Ectodermal cell (in vitro differentiated cells): Measurements from ENCODE around the gene NANOS3.
A peak's percentile ranks its signal among the peaks of the same experiment; 100 is the strongest.

Experiments
- H3K27ac ChIP-seq: 2 replicates; pipeline ENCODE4 v1.7.0; 2013; ENCODE audit warnings: mild to moderate bottlenecking, low read depth, low read length; ENCODE audit not compliant: insufficient read depth, poor library complexity, severe bottlenecking
- H3K27me3 ChIP-seq: 2 replicates; pipeline ENCODE4 v1.7.0; 2013; ENCODE audit warnings: mild to moderate bottlenecking, low read length; ENCODE audit not compliant: insufficient read depth, control insufficient read depth, poor library complexity, severe bottlenecking
- H3K36me3 ChIP-seq: one replicate; pipeline ENCODE4 v1.7.0; 2013; ENCODE audit warnings: low read length; ENCODE audit not compliant: control insufficient read depth, insufficient read depth
- H3K4me1 ChIP-seq: one replicate; pipeline ENCODE4 v1.7.0; 2013; ENCODE audit warnings: low read length; ENCODE audit not compliant: control insufficient read depth, insufficient read depth
- H3K4me3 ChIP-seq: 2 replicates; pipeline ENCODE4 v1.7.0; 2013; ENCODE audit warnings: low read depth, low read length, control low read depth; ENCODE audit not compliant: insufficient read depth
- H3K9me3 ChIP-seq: 2 replicates; pipeline ENCODE4 v1.7.0; 2013; ENCODE audit warnings: mild to moderate bottlenecking, low read length, moderate library complexity; ENCODE audit not compliant: control insufficient read depth
- WGBS, 2 experiments: methylation state at CpG; one replicate each; pipeline ENCODE4 v1.1.7; 2013; ENCODE audit warnings: missing lambda C conversion rate in 2 of 2; 5-methylcytosine and 5-hydroxymethylcytosine counted together

NANOS3 gene

DNA sequence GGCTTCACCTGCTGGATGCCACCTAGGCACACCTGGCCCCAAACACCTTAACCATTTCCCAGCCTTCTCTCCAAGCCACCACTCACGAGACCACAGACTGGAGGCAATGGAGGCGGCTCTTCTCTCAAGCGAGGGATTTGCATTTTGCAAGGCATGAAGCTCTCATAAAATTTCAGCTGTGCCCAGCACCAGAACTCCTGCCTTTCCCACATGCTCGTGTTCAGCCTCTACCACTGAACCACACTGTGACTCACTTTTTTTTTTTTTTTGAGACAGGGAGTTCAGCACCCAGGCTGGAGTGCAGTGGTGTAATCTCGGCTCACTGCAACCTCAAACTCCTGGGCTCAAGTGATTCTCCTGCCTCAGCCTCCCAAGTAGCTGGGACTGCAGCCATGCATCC lies 10.6 kb downstream of the NANOS3 start:
- Histone ChIP-seq H3K27ac (no peak overlapping the region), H3K36me3 (no peaks in the 10 kb centered on the region), H3K27me3 (no peaks in the 10 kb centered on the region), H3K4me3 (no peak overlapping the region), H3K9me3 (no peaks in the 10 kb centered on the region), H3K4me1 (no peaks in the 10 kb centered on the region)
- 82 to 84% methylated on average over 5 of the region's 5 CpGs for WGBS, 2 experiments

DNA sequence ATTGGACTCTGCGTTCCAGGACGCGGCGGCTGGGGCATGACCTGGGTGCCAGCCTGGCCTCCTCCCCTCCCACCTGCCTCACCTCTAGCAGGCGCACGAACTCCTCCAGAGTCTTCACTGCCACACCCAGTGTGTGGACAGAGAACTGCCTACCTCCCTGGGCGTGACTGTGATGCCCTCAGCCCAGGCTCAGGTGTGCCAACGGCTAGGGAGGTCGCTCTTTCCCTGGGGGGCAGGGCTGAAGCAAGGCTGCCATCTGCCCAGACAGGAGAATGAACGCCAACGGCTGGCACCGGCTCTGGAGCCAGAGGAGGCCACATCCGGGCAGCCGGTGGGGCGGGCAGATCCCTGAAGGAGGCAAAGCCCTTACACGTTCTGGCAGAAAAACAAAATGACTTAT lies 11.3 kb downstream of the NANOS3 start:
- H3K27ac ChIP-seq = no peak overlapping the region
- no peaks in the 10 kb centered on the region for H3K36me3 ChIP-seq
- H3K4me1 ChIP-seq = no peaks in the 10 kb centered on the region
- H3K4me3 ChIP-seq = no peak overlapping the region
- H3K9me3 ChIP-seq = no peaks in the 10 kb centered on the region
- 90% methylated on average over 16 of the region's 16 CpGs for WGBS, 2 experiments
- no peaks in the 10 kb centered on the region for H3K27me3 ChIP-seq

DNA sequence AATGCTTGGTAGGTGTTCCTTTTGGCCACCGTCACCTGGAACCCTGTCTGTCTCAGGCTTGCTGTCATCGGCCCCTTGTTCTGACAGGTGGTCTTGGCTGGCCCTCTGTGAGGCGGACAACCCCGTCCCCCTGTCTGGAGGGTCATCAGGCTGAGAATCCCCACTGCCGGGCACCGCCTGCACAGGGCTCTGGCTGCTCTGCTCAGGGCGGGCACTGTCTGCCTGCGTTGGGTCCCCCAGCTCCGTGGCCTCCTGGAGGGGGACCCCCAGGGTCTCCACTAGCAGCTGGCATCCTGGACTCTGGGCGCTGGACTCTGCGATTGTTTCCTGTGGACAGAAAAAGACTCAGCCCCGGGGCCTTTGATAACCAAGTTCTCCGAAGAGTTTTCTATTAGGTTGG lies 13.2 kb downstream of the NANOS3 start:
- no peaks in the 10 kb centered on the region for H3K27me3 ChIP-seq
- H3K4me1 ChIP-seq = no peaks in the 10 kb centered on the region
- H3K36me3 ChIP-seq = no peaks in the 10 kb centered on the region
- WGBS, 2 experiments = 92 to 94% methylated on average over 13 of the region's 13 CpGs
- no peaks in the 10 kb centered on the region for H3K9me3 ChIP-seq
- H3K27ac ChIP-seq = no peak overlapping the region
- H3K4me3 ChIP-seq = no peak overlapping the region

DNA sequence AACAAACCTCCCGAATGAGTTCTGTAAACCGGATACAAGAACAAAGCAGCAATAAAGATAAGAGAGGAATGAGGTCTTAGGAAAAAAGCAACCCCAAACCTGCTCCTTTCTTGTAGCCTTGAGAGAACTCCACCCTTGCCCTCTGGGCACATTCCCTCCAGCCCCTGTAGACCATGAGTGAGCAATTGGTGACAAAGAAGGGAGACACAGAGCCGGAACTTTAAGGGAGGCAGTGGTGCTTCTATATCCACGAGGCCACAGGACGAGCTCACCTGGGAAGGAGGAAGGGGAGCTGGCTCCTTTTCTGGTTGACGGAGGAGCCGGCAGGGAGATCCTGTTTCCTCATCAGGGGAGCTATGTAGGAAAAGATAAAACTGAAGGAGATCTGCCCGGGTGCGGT lies 15.9 kb downstream of the NANOS3 start:
- Histone ChIP-seq H3K36me3 (no peaks in the 10 kb centered on the region), H3K27ac (no peak overlapping the region), H3K4me3 (no peak overlapping the region), H3K4me1 (no peaks in the 10 kb centered on the region), H3K27me3 (no peaks in the 10 kb centered on the region), H3K9me3 (no peaks in the 10 kb centered on the region)
- 87 to 88% methylated on average over 9 of the region's 9 CpGs for WGBS, 2 experiments

DNA sequence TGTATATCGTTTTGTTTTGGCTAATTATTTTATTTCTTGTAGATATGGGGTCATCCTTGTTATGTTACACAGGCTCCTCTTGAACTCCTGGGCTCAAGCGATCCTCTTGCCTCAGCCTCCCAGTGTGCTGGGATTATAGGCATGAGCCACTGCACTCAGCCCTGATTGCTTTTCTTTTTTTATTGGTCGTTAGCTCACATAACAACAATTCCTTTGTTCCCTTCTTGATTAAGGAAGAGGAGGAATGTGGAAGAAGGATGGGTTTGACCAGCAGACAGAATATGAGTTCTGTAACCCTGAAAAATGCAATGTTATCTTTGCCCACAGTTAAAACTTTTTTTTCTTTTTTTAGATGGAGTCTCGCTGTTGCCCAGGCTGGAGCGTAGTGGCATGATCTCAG lies 17.6 kb downstream of the NANOS3 start:
- Histone ChIP-seq H3K36me3 (no peaks in the 10 kb centered on the region), H3K9me3 (no peaks in the 10 kb centered on the region), H3K4me3 (no peak overlapping the region), H3K4me1 (no peaks in the 10 kb centered on the region), H3K27me3 (no peaks in the 10 kb centered on the region), H3K27ac (no peak overlapping the region)
- 86 to 93% methylated on average over 4 of the region's 5 CpGs for WGBS, 2 experiments

DNA sequence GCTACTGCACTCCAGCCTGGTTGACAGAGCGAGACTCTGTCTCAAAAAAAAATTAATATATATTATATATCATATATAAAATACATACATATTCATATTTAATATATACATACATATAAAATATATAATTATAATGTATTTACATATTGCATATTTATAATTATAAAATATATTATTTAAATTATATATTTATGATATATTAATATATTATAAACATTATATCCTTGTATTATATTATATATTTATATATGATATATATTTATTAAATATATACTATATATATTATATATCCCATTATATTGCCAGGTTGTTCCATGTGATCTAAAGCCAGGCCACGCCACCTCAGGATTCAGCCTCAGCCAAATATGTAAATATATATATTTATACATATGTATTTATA lies 19.3 kb downstream of the NANOS3 start:
- Histone ChIP-seq H3K27ac (no peak overlapping the region), H3K4me3 (no peak overlapping the region)
- WGBS, 2 experiments = no CpG with 5 or more reads among the region's 2 CpGs

DNA sequence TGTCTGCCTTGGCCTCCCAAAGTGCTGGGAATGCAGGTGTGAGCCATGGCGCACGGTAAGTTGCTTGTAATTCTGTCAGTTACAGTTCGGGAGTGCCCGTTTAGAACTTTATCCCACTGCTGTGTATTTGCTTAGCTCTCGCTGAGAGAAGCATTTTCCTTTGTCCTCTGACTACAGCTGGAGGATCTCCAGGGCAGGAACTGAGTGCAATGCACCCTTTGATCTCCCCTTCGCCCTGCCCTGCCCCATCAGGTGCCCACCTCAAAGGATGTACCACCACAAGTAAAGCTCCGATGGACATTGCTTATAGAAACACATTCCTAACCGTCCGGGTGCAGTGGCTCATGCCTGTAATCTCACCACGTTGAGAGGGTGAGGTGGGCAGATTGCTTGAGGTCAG lies 22.5 kb downstream of the NANOS3 start:
- WGBS, 2 experiments = 83 to 85% methylated on average over 10 of the region's 10 CpGs

More for the DNA sequence above, 19.3 kb downstream of the NANOS3 start:
- no peaks in the 10 kb centered on the region for H3K9me3 ChIP-seq
- H3K36me3 ChIP-seq = no peaks in the 10 kb centered on the region
- H3K4me1 ChIP-seq = no peaks in the 10 kb centered on the region
- no peaks in the 10 kb centered on the region for H3K27me3 ChIP-seq

DNA sequence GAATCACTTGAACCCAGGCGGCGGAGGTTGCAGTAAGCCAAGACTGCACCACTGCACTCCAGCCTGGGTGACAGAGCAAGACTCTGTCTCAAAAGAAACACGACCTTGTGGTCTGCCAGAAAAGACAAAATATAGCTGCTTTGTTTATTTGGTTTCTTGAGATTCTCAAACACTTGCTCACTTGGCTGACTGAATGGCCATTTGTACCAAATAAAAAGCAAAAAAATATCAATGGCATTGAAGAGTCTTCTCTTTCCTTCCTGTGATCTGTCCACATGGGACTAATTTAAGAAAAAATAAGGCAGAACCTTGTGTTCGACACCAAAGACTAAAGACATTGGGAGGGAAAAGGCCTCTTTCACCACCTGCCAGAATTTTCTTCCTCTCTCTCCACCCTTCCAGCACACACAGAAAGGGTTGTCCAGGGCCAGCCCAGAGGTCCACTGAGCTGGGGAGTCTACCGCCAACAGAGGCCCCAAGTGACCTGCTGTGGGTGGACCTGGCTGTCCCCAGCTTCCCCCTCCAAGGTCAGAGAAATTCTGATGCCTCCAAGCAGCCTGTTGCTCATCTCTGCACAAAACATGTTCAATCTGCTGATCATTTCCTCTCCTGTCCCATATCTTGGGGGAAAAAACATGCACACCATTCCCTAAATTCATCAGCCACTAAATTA lies 23.1 kb downstream of the NANOS3 start:
- no peak overlapping the region for H3K27ac ChIP-seq
- H3K4me3 ChIP-seq = no peak overlapping the region
- no peaks in the 10 kb centered on the region for H3K36me3 ChIP-seq
- peaks cover 4% of the 10 kb centered on the region for H3K27me3 ChIP-seq
- H3K4me1 ChIP-seq = no peaks in the 10 kb centered on the region
- 79 to 82% methylated on average over 5 of the region's 5 CpGs for WGBS, 2 experiments
- no peaks in the 10 kb centered on the region for H3K9me3 ChIP-seq

More for the DNA sequence above, 22.5 kb downstream of the NANOS3 start:
- Histone ChIP-seq H3K4me1 (no peaks in the 10 kb centered on the region), H3K36me3 (no peaks in the 10 kb centered on the region), H3K27ac (no peak overlapping the region), H3K27me3 (no peaks in the 10 kb centered on the region), H3K4me3 (no peak overlapping the region), H3K9me3 (no peaks in the 10 kb centered on the region)

DNA sequence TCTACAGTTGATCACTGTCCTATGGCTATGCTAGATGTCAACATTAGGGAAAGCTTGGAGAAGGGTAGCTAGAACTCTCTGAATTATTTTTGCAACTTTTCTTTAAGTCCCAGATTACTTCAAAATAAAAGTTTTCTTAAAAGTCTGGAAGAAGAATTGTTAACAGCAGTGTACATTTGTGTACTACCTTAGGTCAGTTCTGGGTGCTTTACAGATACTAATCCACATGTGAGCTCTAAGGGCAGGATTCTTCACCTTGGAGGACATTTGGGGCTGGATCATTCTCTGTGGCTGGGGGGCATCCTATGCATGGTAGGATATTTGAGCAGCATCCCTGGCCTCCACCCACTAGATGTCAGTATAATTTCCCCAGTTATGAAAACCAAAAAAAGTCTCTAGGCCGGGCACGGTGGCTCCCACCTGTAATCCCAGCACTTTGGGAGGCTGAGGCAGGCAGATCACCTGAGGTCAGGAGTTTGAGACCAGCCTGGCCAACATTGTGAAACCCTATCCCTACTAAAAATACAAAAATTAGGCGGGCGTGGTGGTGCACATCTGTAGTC lies 26.1 kb downstream of the NANOS3 start:
- WGBS, 2 experiments = 81 to 83% methylated on average over 4 of the region's 4 CpGs
- H3K9me3 ChIP-seq = no peaks in the 10 kb centered on the region
- H3K27ac ChIP-seq = no peak overlapping the region
- H3K4me3 ChIP-seq = no peak overlapping the region
- peaks cover 9% of the 10 kb centered on the region for H3K27me3 ChIP-seq
- H3K4me1 ChIP-seq = no peaks in the 10 kb centered on the region
- H3K36me3 ChIP-seq = no peaks in the 10 kb centered on the region

DNA sequence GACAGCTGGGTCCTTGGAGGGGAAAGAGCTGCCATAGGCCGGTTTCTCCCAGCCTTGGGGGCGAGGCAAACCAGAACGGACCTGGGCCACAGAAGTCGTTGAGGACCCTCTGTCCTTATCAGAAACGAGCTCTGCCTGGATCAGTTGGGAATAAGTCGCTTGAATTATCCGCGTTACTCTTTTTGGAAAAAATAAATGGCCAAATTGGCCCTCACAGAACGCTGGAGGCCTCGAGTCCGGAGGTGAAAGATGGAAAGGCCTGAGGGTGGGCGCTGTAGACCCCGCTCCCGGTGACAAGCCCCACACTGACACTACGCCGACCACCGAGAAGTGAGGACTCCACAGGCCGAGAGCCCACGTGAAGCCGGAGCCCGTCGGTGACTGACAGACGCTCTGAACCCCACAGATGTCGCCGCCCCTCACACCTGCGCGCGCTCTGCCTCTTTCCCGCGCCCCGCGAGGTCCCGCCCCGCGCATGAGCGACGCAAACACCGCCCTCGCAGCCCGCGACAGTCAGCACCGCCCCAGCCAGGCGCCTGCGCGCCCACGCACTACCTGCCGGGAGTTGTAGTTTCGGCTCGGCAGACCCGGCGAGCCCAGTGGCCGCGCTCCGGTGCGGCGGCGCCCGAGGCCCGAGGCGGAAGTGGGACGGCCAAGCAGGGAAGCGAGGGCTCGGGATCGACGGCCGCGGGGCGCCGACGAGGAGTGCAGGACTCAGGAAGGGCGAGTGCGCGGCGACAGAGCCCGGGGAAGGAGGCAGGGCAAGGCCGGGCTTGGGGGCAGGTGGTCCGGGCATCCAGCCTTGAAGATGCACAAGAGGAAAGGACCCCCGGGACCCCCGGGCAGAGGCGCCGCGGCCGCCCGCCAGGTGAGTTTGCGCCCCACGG lies 28.9 kb downstream of the NANOS3 start, which contains the start of the genes BRME1 and CC2D1A:
BRME1 (minus strand) TSS at position 484 of the 887 bp plus-strand sequence. CDS start 1,225 bp downstream, outside the sequence.
CC2D1A (plus strand) TSS at position 568 of the 887 bp plus-strand sequence; CDS start at position 809, 241 bp downstream.
- 14% methylated on average over 86 of the region's 86 CpGs for WGBS, 2 experiments
- no peaks in the 10 kb centered on the region for H3K36me3 ChIP-seq

More for the DNA sequence above, 28.9 kb downstream of the NANOS3 start, which contains the start of the genes BRME1 and CC2D1A:
- no peaks in the 10 kb centered on the region for H3K4me1 ChIP-seq
- H3K9me3 ChIP-seq = no peaks in the 10 kb centered on the region
- peaks cover 9% of the 10 kb centered on the region for H3K27me3 ChIP-seq
- H3K27ac ChIP-seq = no peak within 1 kb of the TSS
- H3K4me3 ChIP-seq = peak within 1 kb of the TSS; percentile 72
